HepG2 (cell line): Measurements from ENCODE around the gene RSBN1L. TPM values are rescaled to one million over a fixed set of nuclear protein-coding genes. Genes with fewer than 3 reads are reported as not detected.

Experiments used
- ATF5 ChIP-seq: sonication (generic); formaldehyde crosslinking; IDR thresholded peaks from 2 replicates; pipeline ENCODE4 v1.4.0; 2020; ENCODE audit warnings: mild to moderate bottlenecking, low read depth, missing genetic modification reagents
- CREBL2 ChIP-seq: sonication (generic); formaldehyde crosslinking; IDR thresholded peaks from 2 replicates; pipeline ENCODE4 v1.8.1; 2023; ENCODE audit warnings: missing genetic modification reagents, mild to moderate bottlenecking, borderline replicate concordance
- DNMT1 ChIP-seq: sonication (generic); formaldehyde crosslinking; IDR thresholded peaks from 2 replicates; pipeline ENCODE4 v1.5.1; 2020; ENCODE audit warnings: mild to moderate bottlenecking, missing genetic modification reagents
- E2F2 ChIP-seq: sonication (generic); formaldehyde crosslinking; IDR thresholded peaks from 2 replicates; pipeline ENCODE4 v1.4.0; 2020; ENCODE audit warnings: missing genetic modification reagents, borderline replicate concordance
- HOXA9 ChIP-seq: sonication (generic); formaldehyde crosslinking; IDR thresholded peaks from 2 replicates; pipeline ENCODE4 v1.8.1; 2022; ENCODE audit warnings: missing genetic modification reagents, mild to moderate bottlenecking, moderate library complexity, borderline replicate concordance
- KLF13 ChIP-seq: sonication (generic); formaldehyde crosslinking; IDR thresholded peaks from 2 replicates; pipeline ENCODE4 v1.4.0; 2020; ENCODE audit warnings: mild to moderate bottlenecking, missing genetic modification reagents
- MAFF ChIP-seq: IDR thresholded peaks from 2 replicates; pipeline ENCODE4 v1.6.1; 2011; ENCODE audit warnings: low read depth, low read length, improper control_type of control experiment
- MXD4 ChIP-seq: IDR thresholded peaks from 2 replicates; pipeline ENCODE4 v1.6.1; 2016; ENCODE audit warnings: mild to moderate bottlenecking, missing biosample characterization, missing genetic modification reagents
- NR1H2 ChIP-seq: sonication (generic); formaldehyde crosslinking; IDR thresholded peaks from 2 replicates; pipeline ENCODE4 v1.8.1; 2022; ENCODE audit warnings: low read depth, missing genetic modification reagents, borderline replicate concordance
- PAWR ChIP-seq: sonication (generic); formaldehyde crosslinking; IDR thresholded peaks from 2 replicates; pipeline ENCODE4 v1.4.0; 2020; ENCODE audit warnings: missing genetic modification reagents, mild to moderate bottlenecking, borderline replicate concordance
- PRPF4 ChIP-seq: fragments of 200-400 bp; formaldehyde crosslinking; IDR thresholded peaks from 2 replicates; pipeline ENCODE4 v1.6.1; 2016; ENCODE audit warnings: low read length, low read depth; ENCODE audit not compliant: poor library complexity, severe bottlenecking
- RCOR2 ChIP-seq: IDR thresholded peaks from 2 replicates; pipeline ENCODE4 v1.6.1; 2016; ENCODE audit warnings: missing biosample characterization, missing genetic modification reagents
- SIX4 ChIP-seq: sonication (generic); formaldehyde crosslinking; IDR thresholded peaks from 2 replicates; pipeline ENCODE4 v1.4.0; 2020; ENCODE audit warnings: missing genetic modification reagents
- SOX13 ChIP-seq, 3 experiments: fragments of 450-650 bp in 1 of 3; sonication (generic) in 1 of 3; formaldehyde crosslinking in 1 of 3; IDR thresholded peaks in 2 of 3; conservative IDR thresholded peaks in 1 of 3; 2 replicates each; pipeline versions ENCODE4 v1.5.0 to v1.6.1; 2016 to 2020; ENCODE audit warnings: antibody characterized with exemption in 1 of 3, mild to moderate bottlenecking in 1 of 3, missing compliant biosample characterization in 1 of 3, missing genetic modification reagents in 1 of 3, moderate library complexity in 1 of 3
- SP2 ChIP-seq: sonication (generic); formaldehyde crosslinking; IDR thresholded peaks from 2 replicates; pipeline ENCODE4 v1.5.1; 2020; ENCODE audit warnings: mild to moderate bottlenecking, missing genetic modification reagents
- TEAD2 ChIP-seq: sonication (generic); formaldehyde crosslinking; IDR thresholded peaks from 2 replicates; pipeline ENCODE4 v1.9.0; 2021; ENCODE audit warnings: missing genetic modification reagents
- TEAD3 ChIP-seq: optimal IDR thresholded peaks from 2 replicates; pipeline ENCODE3; 2016; ENCODE audit warnings: borderline replicate concordance
- TFAP4 ChIP-seq: sonication (generic); IDR thresholded peaks from 2 replicates; pipeline ENCODE4 v1.6.1; 2016; ENCODE audit warnings: low read depth, borderline replicate concordance
- ZFP36 ChIP-seq: fragments of 150-350 bp; IDR thresholded peaks from 2 replicates; pipeline ENCODE4 v1.6.1; 2018; ENCODE audit warnings: borderline replicate concordance, low read length, low read depth; ENCODE audit not compliant: partially characterized antibody
- ZNF10 ChIP-seq: sonication (generic); formaldehyde crosslinking; IDR thresholded peaks from 2 replicates; pipeline ENCODE4 v1.4.0; 2020; ENCODE audit warnings: mild to moderate bottlenecking, low read depth, missing genetic modification reagents, borderline replicate concordance
- ZNF101 ChIP-seq: sonication (generic); formaldehyde crosslinking; IDR thresholded peaks from 2 replicates; pipeline ENCODE4 v1.4.0; 2020; ENCODE audit warnings: mild to moderate bottlenecking, low read depth, missing genetic modification reagents, borderline replicate concordance
- ZNF337 ChIP-seq: sonication (generic); formaldehyde crosslinking; IDR thresholded peaks from 2 replicates; pipeline ENCODE4 v1.5.1; 2020; ENCODE audit warnings: missing genetic modification reagents, low read depth, mild to moderate bottlenecking, borderline replicate concordance
- ZNF737 ChIP-seq: sonication (generic); formaldehyde crosslinking; IDR thresholded peaks from 2 replicates; pipeline ENCODE4 v1.5.0; 2020; ENCODE audit warnings: missing genetic modification reagents, mild to moderate bottlenecking, borderline replicate concordance
- ZSCAN21 ChIP-seq: sonication (generic); formaldehyde crosslinking; IDR thresholded peaks from 2 replicates; pipeline ENCODE4 v1.8.0; 2022; ENCODE audit warnings: mild to moderate bottlenecking, missing genetic modification reagents, moderate library complexity, borderline replicate concordance
- polyA plus RNA-seq, 8 experiments: library from polyadenylated mRNA; depleted of rRNA in 3 of 8; stranded (reverse) in 7 of 8; unstranded in 1 of 8; fragments of >200 nt; fragmentation: Illumina TruSeq in 4 of 8; extraction: Trizol in 4 of 8; gene quantifications; 2 replicates each; pipeline versions ENCODE4 v1.2.1 to v1.2.3, GENCODE V29; 2011 to 2016; ENCODE audit warnings: low read depth in 4 of 8, missing spikeins in 1 of 8, mixed read lengths in 1 of 8; ENCODE audit not compliant: insufficient read depth in 1 of 8
- total RNA-seq, 5 experiments: library from RNA; depleted of rRNA; stranded (reverse); fragments of >200 nt; fragmentation: Illumina TruSeq; extraction: Trizol; gene quantifications; 2 replicates each; pipeline ENCODE4 v1.2.3, GENCODE V29; 2016; ENCODE audit warnings: low read depth in 1 of 5

The RSBN1L gene
- total and polyA plus RNA-seq, 2 of the 13 experiments (the other 11 are each of a cell fraction or from before 2014, with no cell fraction given) = 7.7 to 21.3 TPM

GRCh38 chr7:77798394-77799077 lies 102.3 kb downstream of the RSBN1L start, which contains the start of the genes PHTF2 and TMEM60 (continued):
- TF ChIP-seq ZNF10 (CRISPR knock-in tag) (no peak), SIX4 (no peak; the same call in 1 of the 2 replicates), SOX13 (IDR thresholded peaks at IDR 0.05) (no peak), SOX13 (CRISPR knock-in tag; conservative IDR thresholded peaks at IDR 0.05 in 1 of 2, IDR thresholded peaks at IDR 0.05 in 1 of 2) (peak in 1 of 2 experiments; percentile 50; a peak in 2 of 4 replicates), HOXA9 (peak; percentile 64), SP2 (peak; percentile 95), PRPF4 (peak; percentile 89), MXD4 (CRISPR knock-in tag) (no peak), KLF13 (CRISPR knock-in tag) (no peak; the same call in 1 of the 2 replicates), CREBL2 (no peak), MAFF (no peak), TEAD3 (CRISPR knock-in tag) (no peak), NR1H2 (CRISPR knock-in tag) (no peak), ZNF737 (CRISPR knock-in tag) (no peak), RCOR2 (no peak), E2F2 (CRISPR knock-in tag) (no peak), DNMT1 (CRISPR knock-in tag) (no peak), ZNF337 (no peak; the same call in 1 of the 2 replicates), ZFP36 (no peak), TFAP4 (no peak), ZNF101 (0 out of 2 replicates have a peak, but pooled peaks have one; percentile 64), ZSCAN21 (no peak; the same call in 1 of the 2 replicates), ATF5 (CRISPR knock-in tag) (no peak), TEAD2 (no peak), PAWR (CRISPR knock-in tag) (no peak)
